Calu3 (cell line): ENCODE data around the gene PPP1R14D. TPM values are rescaled to one million over a fixed set of nuclear protein-coding genes. Genes with fewer than 3 reads are reported as not detected.

ENCODE experiments used
- BruUV-seq: library from RNA; stranded (reverse); fragments of 400-500 nt; replicated peaks from 2 replicates; lab custom pipeline; 2021; lab: Mats Ljungman, UMichigan
- CTCF ChIA-PET: fragments of 300-600 bp; sonication (Branson Sonifier 250); formaldehyde crosslinking; loops from one replicate; lab custom pipeline; 2022; ENCODE audit warnings: antibody characterized with exemption; lab: Charles Lee
- DNase-seq: peaks from one replicate; pipeline ENCODE4 v3.0.0; 2022
- H3K27ac Mint-ChIP-seq: one replicate; pipeline ENCODE4 v1.8.0; 2022; ENCODE audit warnings: mixed read lengths; ENCODE audit not compliant: unreplicated experiment
- H3K27me3 Mint-ChIP-seq: one replicate; pipeline ENCODE4 v1.8.0; 2022; ENCODE audit warnings: mixed read lengths; ENCODE audit not compliant: unreplicated experiment
- H3K36me3 Mint-ChIP-seq: one replicate; pipeline ENCODE4 v1.8.0; 2022; ENCODE audit warnings: mild to moderate bottlenecking, moderate library complexity, mixed read lengths; ENCODE audit not compliant: insufficient read depth, unreplicated experiment
- H3K4me1 Mint-ChIP-seq: one replicate; pipeline ENCODE4 v1.8.0; 2022; ENCODE audit warnings: mild to moderate bottlenecking, low read depth, mixed read lengths; ENCODE audit not compliant: unreplicated experiment
- H3K4me3 Mint-ChIP-seq: one replicate; pipeline ENCODE4 v1.8.0; 2022; ENCODE audit warnings: mild to moderate bottlenecking, low read depth, moderate library complexity, mixed read lengths; ENCODE audit not compliant: unreplicated experiment
- H3K9me3 Mint-ChIP-seq: one replicate; pipeline ENCODE4 v1.8.0; 2022; ENCODE audit warnings: low read depth, mixed read lengths; ENCODE audit not compliant: unreplicated experiment
- intact Hi-C: fragments of 100-400 bp; cut with micrococcal nuclease; formaldehyde crosslinking; loops from one replicate; pipeline ENCODE4 v1.10.0; 2022; ENCODE audit not compliant: unreplicated experiment
- total RNA-seq: library from RNA; stranded (reverse); gene quantifications from 2 replicates; pipeline ENCODE4 v1.2.3, GENCODE V29; 2022
- TF ChIP-seq, protein P1 (sequence below): fragments of 200-600 bp; IDR thresholded peaks from one replicate; pipeline ENCODE4 v1.8.0; 2022; ENCODE audit warnings: antibody characterized with exemption; ENCODE audit not compliant: unreplicated experiment

PPP1R14D gene
- total RNA-seq, 1 experiment from 2014 or later: 1.7 TPM

DNA sequence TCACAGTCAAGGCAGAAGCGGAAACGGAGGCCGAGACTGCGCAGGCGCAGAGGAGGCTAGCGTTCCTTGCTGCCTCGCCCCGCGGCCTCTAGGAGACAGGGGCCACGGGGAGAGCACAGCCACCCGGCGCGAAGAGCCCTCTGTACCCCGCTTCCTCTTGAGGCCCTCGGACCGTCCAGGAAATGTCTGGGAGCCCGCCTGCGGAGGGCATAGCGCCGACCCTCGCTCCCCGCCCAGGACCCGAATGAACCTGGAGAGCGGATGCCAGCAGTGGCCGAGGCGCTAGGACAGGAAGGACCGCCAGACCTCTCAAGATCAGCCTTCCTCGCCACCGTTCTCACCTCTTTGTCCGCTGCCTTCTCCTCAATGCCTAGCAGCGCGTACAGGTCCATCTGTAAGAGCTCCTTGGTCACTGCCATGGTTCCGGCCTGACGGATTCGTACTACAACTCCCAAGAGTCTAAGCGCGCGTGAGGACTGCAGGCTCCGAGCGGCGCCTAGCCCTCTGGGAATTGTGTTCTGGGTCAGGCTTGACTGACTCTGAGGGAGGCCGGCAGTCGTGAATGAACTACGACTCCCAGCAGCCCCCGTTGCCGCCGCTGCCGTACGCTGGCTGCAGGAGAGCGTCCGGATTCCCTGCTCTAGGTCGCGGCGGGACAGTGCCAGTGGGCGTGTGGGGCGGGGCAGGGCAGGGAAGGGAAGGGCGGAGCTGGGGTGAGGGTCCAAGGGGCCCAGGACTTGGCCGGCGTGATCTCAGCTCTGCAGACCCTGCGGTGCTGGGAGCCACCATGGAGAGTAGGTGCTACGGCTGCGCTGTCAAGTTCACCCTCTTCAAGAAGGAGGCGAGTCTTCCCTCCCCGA is 21.2 kb downstream of the PPP1R14D start, which contains the start of the genes DNAJC17 and ZFYVE19:
Gene DNAJC17, minus strand, starts transcription at position 446 of the 860 bp plus-strand sequence. Its CDS starts 27 bp downstream, at position 419.
Gene ZFYVE19, plus strand, starts transcription at position 62 of the 860 bp plus-strand sequence. Its CDS starts 501 bp downstream, at position 563.
- intact Hi-C loops: no loop called here
- Mint-ChIP-seq H3K27ac (peak within 1 kb of the TSS; percentile 67), H3K9me3 (no peaks in the 10 kb centered on the region), H3K27me3 (no peaks in the 10 kb centered on the region), H3K36me3 (peaks cover 13% of the 10 kb centered on the region), H3K4me1 (no peaks in the 10 kb centered on the region), H3K4me3 (peak within 1 kb of the TSS; percentile 90)
- TF ChIP-seq, protein P1, sequence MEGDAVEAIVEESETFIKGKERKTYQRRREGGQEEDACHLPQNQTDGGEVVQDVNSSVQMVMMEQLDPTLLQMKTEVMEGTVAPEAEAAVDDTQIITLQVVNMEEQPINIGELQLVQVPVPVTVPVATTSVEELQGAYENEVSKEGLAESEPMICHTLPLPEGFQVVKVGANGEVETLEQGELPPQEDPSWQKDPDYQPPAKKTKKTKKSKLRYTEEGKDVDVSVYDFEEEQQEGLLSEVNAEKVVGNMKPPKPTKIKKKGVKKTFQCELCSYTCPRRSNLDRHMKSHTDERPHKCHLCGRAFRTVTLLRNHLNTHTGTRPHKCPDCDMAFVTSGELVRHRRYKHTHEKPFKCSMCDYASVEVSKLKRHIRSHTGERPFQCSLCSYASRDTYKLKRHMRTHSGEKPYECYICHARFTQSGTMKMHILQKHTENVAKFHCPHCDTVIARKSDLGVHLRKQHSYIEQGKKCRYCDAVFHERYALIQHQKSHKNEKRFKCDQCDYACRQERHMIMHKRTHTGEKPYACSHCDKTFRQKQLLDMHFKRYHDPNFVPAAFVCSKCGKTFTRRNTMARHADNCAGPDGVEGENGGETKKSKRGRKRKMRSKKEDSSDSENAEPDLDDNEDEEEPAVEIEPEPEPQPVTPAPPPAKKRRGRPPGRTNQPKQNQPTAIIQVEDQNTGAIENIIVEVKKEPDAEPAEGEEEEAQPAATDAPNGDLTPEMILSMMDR: no peak
- BruUV-seq: TSS peak; percentile 73
- CTCF ChIA-PET: interaction anchor here (0.5 to 1.0 kb wide), 2 partner anchors 11 to 50 kb away, joined by 3 to 4 read pairs; no protein-coding TSS in a partner anchor
- peak; percentile 88 for DNase-seq

DNA sequence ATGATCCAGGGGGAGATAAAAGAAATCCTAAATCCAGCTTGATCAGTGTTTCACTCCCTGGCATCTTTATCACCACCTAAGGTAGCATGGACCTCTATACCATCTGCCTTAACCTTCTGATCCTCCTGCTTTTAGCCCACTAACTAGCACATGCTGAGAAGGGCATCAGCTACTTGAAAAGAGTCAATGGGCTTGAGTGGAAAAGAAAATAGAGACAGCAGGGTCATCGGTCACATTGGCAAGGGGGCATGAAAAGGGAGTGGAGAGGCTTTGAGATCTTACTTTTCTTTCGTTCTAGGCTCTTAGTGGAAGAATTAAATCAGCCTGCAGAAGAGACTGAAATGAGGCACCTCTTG is 21.9 kb downstream of the PPP1R14D start:
- H3K4me3 Mint-ChIP-seq: peak overlapping the region; percentile 90
- CTCF ChIA-PET: interaction anchor here (0.5 to 1.0 kb wide), 2 partner anchors 11 to 51 kb away, joined by 3 to 4 read pairs; no protein-coding TSS in a partner anchor
- H3K36me3 Mint-ChIP-seq: peaks cover 13% of the 10 kb centered on the region
- TF ChIP-seq, protein P1: no peak
- DNase-seq: no peak
- intact Hi-C loops: no loop called here
- BruUV-seq: no TSS peak
- H3K4me1 Mint-ChIP-seq: no peaks in the 10 kb centered on the region
- peak overlapping the region; percentile 66 for H3K27ac Mint-ChIP-seq
- no peaks in the 10 kb centered on the region for H3K27me3 Mint-ChIP-seq
- H3K9me3 Mint-ChIP-seq: no peaks in the 10 kb centered on the region

DNA sequence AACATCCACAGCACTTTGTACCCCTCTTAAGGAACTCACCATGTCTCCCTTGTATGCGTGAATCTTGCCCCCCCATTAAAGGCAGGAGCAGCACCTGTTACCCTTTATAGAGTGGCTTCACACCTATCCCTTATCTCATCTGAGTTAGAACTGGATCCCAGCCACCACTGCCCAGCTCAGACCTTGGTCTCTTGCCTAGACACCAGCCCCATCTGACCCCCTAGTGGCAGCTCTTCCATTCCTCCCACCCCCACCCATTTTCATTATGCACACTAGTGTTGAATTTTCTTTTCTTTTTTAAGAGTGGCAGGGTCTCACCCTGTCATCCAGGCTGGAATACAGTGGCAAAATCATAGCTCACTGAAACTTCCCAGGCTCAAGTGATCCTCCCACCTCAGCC is 24.8 kb downstream of the PPP1R14D start:
- no peak for DNase-seq
- H3K27ac Mint-ChIP-seq: no peak overlapping the region
- no peak overlapping the region for H3K4me3 Mint-ChIP-seq
- intact Hi-C loops: no loop called here
- H3K27me3 Mint-ChIP-seq: no peaks in the 10 kb centered on the region
- CTCF ChIA-PET: no interaction called here
- TF ChIP-seq, protein P1: no peak
- no peaks in the 10 kb centered on the region for H3K4me1 Mint-ChIP-seq
- no TSS peak for BruUV-seq
- no peaks in the 10 kb centered on the region for H3K9me3 Mint-ChIP-seq
- peaks cover 13% of the 10 kb centered on the region for H3K36me3 Mint-ChIP-seq

DNA sequence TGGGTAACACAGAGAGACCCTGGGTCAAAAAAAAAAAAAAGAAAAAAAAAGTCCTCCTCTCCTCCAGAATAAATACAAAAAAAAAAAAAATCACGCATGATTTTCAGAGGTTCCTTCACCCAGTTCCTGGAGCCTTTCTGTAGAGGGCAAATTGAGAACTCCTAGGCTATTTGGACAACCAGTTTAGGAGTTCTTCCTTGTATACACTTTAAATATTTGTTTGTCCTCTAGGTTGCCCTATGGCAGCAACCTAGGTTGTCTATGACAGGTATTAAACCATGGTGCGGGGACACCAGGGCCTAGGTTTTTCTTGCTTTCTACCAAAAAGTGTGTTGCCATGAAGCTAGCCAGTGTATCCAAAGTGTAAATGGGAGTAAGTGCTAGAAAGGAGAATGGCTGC is 25.4 kb downstream of the PPP1R14D start:
- Mint-ChIP-seq H3K27ac (no peak overlapping the region), H3K4me3 (no peak overlapping the region), H3K36me3 (peaks cover 13% of the 10 kb centered on the region), H3K27me3 (no peaks in the 10 kb centered on the region), H3K4me1 (no peaks in the 10 kb centered on the region), H3K9me3 (no peaks in the 10 kb centered on the region)
- TF ChIP-seq, protein P1: no peak
- no peak for DNase-seq
- intact Hi-C loops: no loop called here
- CTCF ChIA-PET: no interaction called here
- no TSS peak for BruUV-seq
